H54 (cell line): ENCODE results near the gene ESCO1.

Experiments used
- DNase-seq: peaks from one replicate; pipeline ENCODE4 v3.0.0; 2011; ENCODE audit warnings: low spot score, mixed read lengths; ENCODE audit not compliant: insufficient read length
- FAIRE-seq: peaks from 3 replicates; lab custom pipeline; 2011; peaks lifted over from hg19 to GRCh38; lab: Jason Lieb, UNC
- POLR2A ChIP-seq: IDR thresholded peaks from 2 replicates; pipeline ENCODE4 v1.6.1; 2011; ENCODE audit warnings: low read depth, mild to moderate bottlenecking, low read length

Gene ESCO1

GRCh38 chr18:21548647-21549046 lies 51.9 kb downstream of the ESCO1 start:
- FAIRE-seq (no peak), DNase-seq (no peak)
- no peak for TF ChIP-seq POLR2A

GRCh38 chr18:21546423-21546822 lies 54.1 kb downstream of the ESCO1 start:
- FAIRE-seq (no peak), DNase-seq (no peak)
- TF ChIP-seq POLR2A = no peak

GRCh38 chr18:21538230-21538629 lies 62.3 kb downstream of the ESCO1 start:
- FAIRE-seq = no peak

GRCh38 chr18:21534327-21534726 lies 66.2 kb downstream of the ESCO1 start:
- no peak for TF ChIP-seq POLR2A
- DNase-seq (no peak), FAIRE-seq (no peak)

More at GRCh38 chr18:21538230-21538629, 62.3 kb downstream of the ESCO1 start:
- no peak for TF ChIP-seq POLR2A
- no peak for DNase-seq

- no peak for TF ChIP-seq POLR2A
- FAIRE-seq = no peak
- DNase-seq = no peak
Observed at GRCh38 chr18:21526463-21526862, 74.0 kb downstream of the ESCO1 start.

GRCh38 chr18:21525916-21526315 lies 74.6 kb downstream of the ESCO1 start:
- FAIRE-seq (no peak), DNase-seq (no peak)
- TF ChIP-seq POLR2A = no peak

GRCh38 chr18:21522530-21522929 lies 78.0 kb downstream of the ESCO1 start:
- no peak for TF ChIP-seq POLR2A
- FAIRE-seq = no peak

GRCh38 chr18:21513741-21514140 lies 86.8 kb downstream of the ESCO1 start:
- FAIRE-seq = no peak
- no peak for DNase-seq
- no peak for TF ChIP-seq POLR2A

More at GRCh38 chr18:21522530-21522929, 78.0 kb downstream of the ESCO1 start:
- DNase-seq = no peak

GRCh38 chr18:21513292-21513691 lies 87.2 kb downstream of the ESCO1 start:
- no peak for TF ChIP-seq POLR2A
- no peak for FAIRE-seq

GRCh38 chr18:21509062-21509461 lies 91.4 kb downstream of the ESCO1 start:
- TF ChIP-seq POLR2A = no peak
- FAIRE-seq (no peak), DNase-seq (no peak)

More at GRCh38 chr18:21513292-21513691, 87.2 kb downstream of the ESCO1 start:
- no peak for DNase-seq

GRCh38 chr18:21507913-21508701 lies 92.4 kb downstream of the ESCO1 start:
- FAIRE-seq (no peak), DNase-seq (no peak)
- TF ChIP-seq POLR2A = no peak

GRCh38 chr18:21502661-21503060 lies 97.8 kb downstream of the ESCO1 start:
- no peak for TF ChIP-seq POLR2A
- no peak for DNase-seq
- FAIRE-seq = no peak

- TF ChIP-seq POLR2A = no peak
- no peak for DNase-seq
- no peak for FAIRE-seq
Observed at GRCh38 chr18:21499997-21500396, 100.5 kb downstream of the ESCO1 start.

- no peak for DNase-seq
- no peak for TF ChIP-seq POLR2A
- no peak for FAIRE-seq
Observed at GRCh38 chr18:21496277-21496835, 104.1 kb downstream of the ESCO1 start.

- no peak for TF ChIP-seq POLR2A
- DNase-seq (no peak), FAIRE-seq (no peak)
Observed at GRCh38 chr18:21490748-21491147, 109.8 kb downstream of the ESCO1 start.
